Esophagus squamous epithelium (tissue), 5 donors: ENCODE results near the gene TMEM219. TPM values are rescaled to one million over a fixed set of nuclear protein-coding genes. Genes with fewer than 3 reads are reported as not detected.

Experiments
- DNase-seq: peaks from one replicate; lab custom pipeline; 2025; lab: John Stamatoyannopoulos, UW
- H3K27ac ChIP-seq, 4 donors: fragments of 200-600 bp; sonication (generic); one replicate each; pipeline ENCODE4 v1.5.1; 2016 to 2019; ENCODE audit warnings: mild to moderate bottlenecking in 1 of 4
- H3K27me3 ChIP-seq, 4 donors: fragments of 200-600 bp; sonication (generic); 1 replicate in 3 of 4; 2 replicates in 1 of 4; pipeline versions ENCODE4 v1.5.1 to v1.6.0; 2017 to 2021; ENCODE audit warnings: antibody characterized with exemption in 1 of 4
- H3K36me3 ChIP-seq, 3 donors: fragments of 200-600 bp; sonication (generic); one replicate each; pipeline ENCODE4 v1.5.1; 2016 to 2019
- H3K4me1 ChIP-seq, 3 donors: fragments of 200-600 bp; sonication (generic); one replicate each; pipeline ENCODE4 v1.5.1; 2017 to 2019
- H3K4me3 ChIP-seq, 4 donors: fragments of 200-600 bp; sonication (generic); 1 replicate in 3 of 4; 2 replicates in 1 of 4; pipeline ENCODE4 v1.5.1; 2016 to 2019; ENCODE audit warnings: mild to moderate bottlenecking in 2 of 4, moderate library complexity in 1 of 4
- H3K9me3 ChIP-seq, 3 donors: fragments of 200-600 bp; sonication (generic); one replicate each; pipeline ENCODE4 v1.5.1; 2016 to 2019
- POLR2A ChIP-seq, 4 donors: fragments of 450-650 bp; IDR thresholded peaks; one replicate each; pipeline ENCODE4 v1.6.1; 2017; ENCODE audit warnings: antibody characterized with exemption in 4 of 4, mild to moderate bottlenecking in 4 of 4, moderate library complexity in 3 of 4
- WGBS, 2 donors: methylation state at CpG; one replicate each; pipeline ENCODE4 v1.1.5; 2018; 5-methylcytosine and 5-hydroxymethylcytosine counted together
- intact Hi-C: fragments of 100-400 bp; cut with DNase I; formaldehyde crosslinking; loops from one replicate; pipeline ENCODE4 v1.15.0; 2022
- total RNA-seq, 4 donors: library from RNA; depleted of rRNA; stranded (reverse); fragments of >200 nt; gene quantifications; one replicate each; pipeline ENCODE4 v1.1.0, GENCODE V29; 2016
- TF ChIP-seq, protein P1 (sequence below), 6 experiments: fragments of 450-650 bp in 4 of 6; fragments of 200-600 bp in 2 of 6; sonication (generic) in 2 of 6; IDR thresholded peaks; one replicate each; pipeline ENCODE4 v1.5.1; 2016 to 2019; ENCODE audit warnings: antibody characterized with exemption in 6 of 6, mild to moderate bottlenecking in 4 of 6, moderate library complexity in 4 of 6
- donor health status: DM: yes; HTN: yes; CAD: no.

The TMEM219 gene
- total RNA-seq, 4 donors from 2014 or later = 48.0 to 119 (median 80.0) TPM

DNA sequence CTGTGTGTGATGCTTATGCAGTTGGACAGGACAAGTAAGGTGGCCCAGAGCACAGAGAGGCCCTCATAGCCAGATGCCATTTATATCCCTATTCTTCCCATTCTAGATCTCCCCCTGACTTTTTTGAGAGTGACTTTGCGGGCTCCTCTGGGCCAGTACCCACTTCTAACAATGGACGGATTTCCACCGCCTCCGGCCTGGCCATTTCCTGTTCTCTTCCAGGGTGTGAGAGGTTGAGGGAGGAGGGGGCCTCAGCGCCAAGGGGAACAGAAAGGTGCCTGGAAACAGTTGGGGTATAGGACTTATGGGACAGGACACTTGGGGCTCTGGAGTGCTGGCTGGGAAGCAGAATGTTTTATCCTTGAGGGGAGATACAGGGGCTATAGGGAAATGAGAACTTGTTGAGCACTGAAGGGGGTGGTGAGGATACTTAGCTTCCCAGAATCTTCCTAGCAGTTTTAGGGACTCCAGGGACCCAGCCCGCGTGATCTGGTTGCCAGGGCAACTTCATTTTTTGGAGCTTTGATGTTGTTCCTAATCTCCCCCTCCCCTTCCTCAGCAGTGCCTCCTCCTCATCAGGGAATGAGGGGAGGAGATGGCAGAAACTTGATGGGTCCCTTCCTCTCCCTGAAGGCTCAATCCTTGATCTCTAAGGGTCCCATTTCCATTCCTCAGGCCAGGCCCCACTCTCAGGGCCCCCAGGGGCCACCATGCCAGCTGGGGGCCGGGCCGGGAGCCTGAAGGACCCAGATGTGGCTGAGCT, 15.4 kb downstream of the TMEM219 start:
- no peaks in the 10 kb centered on the region for H3K9me3 ChIP-seq

DNA sequence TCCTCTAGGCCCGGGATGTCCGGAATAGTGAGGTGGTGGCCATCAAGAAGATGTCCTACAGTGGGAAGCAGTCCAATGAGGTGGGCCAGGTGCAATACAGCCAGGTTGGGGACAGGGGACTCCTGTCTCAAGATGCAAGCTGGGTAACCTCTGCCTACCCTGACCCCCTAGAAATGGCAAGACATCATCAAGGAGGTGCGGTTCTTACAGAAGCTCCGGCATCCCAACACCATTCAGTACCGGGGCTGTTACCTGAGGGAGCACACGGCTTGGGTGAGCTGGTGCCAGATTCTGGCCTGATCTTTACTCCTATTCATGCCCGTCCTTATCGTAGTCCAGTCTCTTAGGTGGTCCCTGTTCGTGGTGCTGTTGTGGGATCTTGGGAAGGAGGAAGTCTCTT, 16.2 kb downstream of the TMEM219 start:
- Histone ChIP-seq H3K27ac (peak overlapping the region in 3 of 4 donors; percentile 76 to 97 (median 94)), H3K4me3 (no peak overlapping the region), H3K4me1 (peaks cover 12 to 55% (median 23%) of the 10 kb centered on the region in 3 donors), H3K36me3 (peaks cover 37 to 57% (median 49%) of the 10 kb centered on the region in 3 donors), H3K27me3 (no peaks in the 10 kb centered on the region), H3K9me3 (no peaks in the 10 kb centered on the region)
- TF ChIP-seq POLR2A (IDR thresholded peaks at IDR 0.05) = no peak
- TF ChIP-seq, protein P1, sequence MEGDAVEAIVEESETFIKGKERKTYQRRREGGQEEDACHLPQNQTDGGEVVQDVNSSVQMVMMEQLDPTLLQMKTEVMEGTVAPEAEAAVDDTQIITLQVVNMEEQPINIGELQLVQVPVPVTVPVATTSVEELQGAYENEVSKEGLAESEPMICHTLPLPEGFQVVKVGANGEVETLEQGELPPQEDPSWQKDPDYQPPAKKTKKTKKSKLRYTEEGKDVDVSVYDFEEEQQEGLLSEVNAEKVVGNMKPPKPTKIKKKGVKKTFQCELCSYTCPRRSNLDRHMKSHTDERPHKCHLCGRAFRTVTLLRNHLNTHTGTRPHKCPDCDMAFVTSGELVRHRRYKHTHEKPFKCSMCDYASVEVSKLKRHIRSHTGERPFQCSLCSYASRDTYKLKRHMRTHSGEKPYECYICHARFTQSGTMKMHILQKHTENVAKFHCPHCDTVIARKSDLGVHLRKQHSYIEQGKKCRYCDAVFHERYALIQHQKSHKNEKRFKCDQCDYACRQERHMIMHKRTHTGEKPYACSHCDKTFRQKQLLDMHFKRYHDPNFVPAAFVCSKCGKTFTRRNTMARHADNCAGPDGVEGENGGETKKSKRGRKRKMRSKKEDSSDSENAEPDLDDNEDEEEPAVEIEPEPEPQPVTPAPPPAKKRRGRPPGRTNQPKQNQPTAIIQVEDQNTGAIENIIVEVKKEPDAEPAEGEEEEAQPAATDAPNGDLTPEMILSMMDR (IDR thresholded peaks at IDR 0.05) = no peak
- DNase-seq = no peak
- WGBS, 2 donors = 78 to 94% methylated on average over 7 to 8 of the region's 9 CpGs
- intact Hi-C loops = no loop called here

More for the DNA sequence above, 15.4 kb downstream of the TMEM219 start:
- TF ChIP-seq POLR2A (IDR thresholded peaks at IDR 0.05) = no peak
- TF ChIP-seq, protein P1 (IDR thresholded peaks at IDR 0.05) = no peak
- Histone ChIP-seq H3K4me1 (peaks cover 12 to 58% (median 23%) of the 10 kb centered on the region in 3 donors), H3K4me3 (peak overlapping the region in 2 of 4 donors; percentile 74 to 94), H3K36me3 (peaks cover 29 to 48% (median 40%) of the 10 kb centered on the region in 3 donors), H3K27me3 (no peaks in the 10 kb centered on the region), H3K27ac (peak overlapping the region; percentile 17 to 97 (median 85))
- DNase-seq = no peak
- WGBS, 2 donors = 65 to 71% methylated on average over 5 to 7 of the region's 9 CpGs
- intact Hi-C loops = no loop called here

DNA sequence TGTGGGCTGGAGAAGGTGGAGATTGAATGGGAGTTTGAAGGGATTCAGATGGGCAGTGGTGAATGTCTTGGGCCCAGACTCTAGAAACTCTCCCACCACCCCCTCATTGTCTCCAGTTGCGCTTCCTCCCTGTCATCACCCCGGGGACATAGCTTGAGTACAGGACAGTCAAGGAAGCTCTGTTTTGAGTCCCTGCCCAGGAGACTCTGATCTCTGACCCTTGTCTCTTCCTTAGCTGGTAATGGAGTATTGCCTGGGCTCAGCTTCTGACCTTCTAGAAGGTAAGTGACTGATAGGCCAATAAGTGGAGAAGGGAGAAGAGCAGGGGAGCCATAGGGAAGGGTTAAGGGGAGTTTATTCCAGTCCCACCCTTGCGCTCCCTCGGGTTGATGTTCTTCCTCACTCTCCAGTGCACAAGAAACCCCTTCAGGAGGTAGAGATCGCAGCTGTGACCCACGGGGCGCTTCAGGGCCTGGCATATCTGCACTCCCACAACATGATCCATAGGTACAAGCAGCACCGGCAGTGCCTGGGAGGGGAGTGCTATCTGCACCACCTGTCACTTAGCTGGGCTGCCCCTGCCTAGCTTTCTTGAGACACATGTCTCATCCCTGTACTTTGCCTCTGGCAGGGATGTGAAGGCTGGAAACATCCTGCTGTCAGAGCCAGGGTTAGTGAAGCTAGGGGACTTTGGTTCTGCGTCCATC, 16.8 kb downstream of the TMEM219 start:
- Histone ChIP-seq H3K36me3 (peaks cover 43 to 63% (median 55%) of the 10 kb centered on the region in 3 donors), H3K27me3 (no peaks in the 10 kb centered on the region), H3K27ac (peak overlapping the region in 2 of 4 donors; percentile 1 to 76), H3K4me3 (no peak overlapping the region), H3K4me1 (peaks cover 12 to 51% (median 23%) of the 10 kb centered on the region in 3 donors), H3K9me3 (no peaks in the 10 kb centered on the region)
- WGBS, 2 donors = 89 to 95% methylated on average over 5 to 8 of the region's 9 CpGs
- intact Hi-C loops = no loop called here
- DNase-seq = no peak
- TF ChIP-seq, protein P1 (IDR thresholded peaks at IDR 0.05) = no peak
- no peak for TF ChIP-seq POLR2A (IDR thresholded peaks at IDR 0.05)

DNA sequence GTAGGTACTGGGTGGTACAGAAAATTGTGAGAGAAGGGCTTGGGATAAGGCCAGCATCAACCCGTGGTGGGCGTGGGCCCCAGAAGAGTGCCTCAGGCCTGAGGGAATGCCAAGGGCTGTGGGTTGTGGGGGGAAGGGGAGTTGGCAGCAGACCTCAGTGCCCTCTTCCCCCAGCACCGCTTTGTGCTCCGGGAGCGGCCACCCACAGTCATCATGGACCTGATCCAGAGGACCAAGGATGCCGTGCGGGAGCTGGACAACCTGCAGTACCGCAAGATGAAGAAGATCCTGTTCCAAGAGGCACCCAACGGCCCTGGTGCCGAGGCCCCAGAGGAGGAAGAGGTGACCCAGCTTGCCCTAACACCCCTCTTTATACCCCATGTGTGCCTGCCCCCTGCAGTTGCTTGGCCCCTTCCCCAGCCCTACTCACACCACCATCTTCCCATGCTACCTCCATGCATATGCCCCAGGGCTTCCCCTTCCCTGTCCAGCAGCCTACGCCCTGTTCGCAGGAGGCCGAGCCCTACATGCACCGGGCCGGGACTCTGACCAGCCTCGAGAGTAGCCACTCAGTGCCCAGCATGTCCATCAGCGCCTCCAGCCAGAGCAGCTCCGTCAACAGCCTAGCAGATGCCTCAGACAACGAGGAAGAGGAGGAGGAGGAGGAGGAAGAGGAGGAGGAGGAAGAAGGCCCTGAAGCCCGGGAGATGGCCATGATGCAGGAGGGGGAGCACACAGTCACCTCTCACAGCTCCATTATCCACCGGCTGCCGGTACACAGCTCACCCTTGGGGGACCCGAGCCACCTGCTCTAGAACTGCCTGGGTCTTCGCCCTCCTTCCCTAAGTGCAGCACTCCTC, 20.9 kb downstream of the TMEM219 start:
- DNase-seq = no peak
- Histone ChIP-seq H3K9me3 (no peaks in the 10 kb centered on the region), H3K27ac (no peak overlapping the region), H3K4me1 (peaks cover 0 to 12% (median 0%) of the 10 kb centered on the region in 3 donors), H3K4me3 (no peak overlapping the region), H3K27me3 (no peaks in the 10 kb centered on the region), H3K36me3 (peaks cover 74 to 100% (median 93%) of the 10 kb centered on the region in 3 donors)
- intact Hi-C loops = no loop called here
- TF ChIP-seq, protein P1 (IDR thresholded peaks at IDR 0.05) = no peak
- TF ChIP-seq POLR2A (IDR thresholded peaks at IDR 0.05) = no peak
- WGBS, 2 donors = 78 to 84% methylated on average over 12 to 16 of the region's 24 CpGs
